Skeletal muscle satellite cell (primary cell): ENCODE measurements around the gene G6PD.
A peak's percentile ranks its signal among the peaks of the same experiment; 100 is the strongest.

Experiments
- H3K27me3 ChIP-seq: 2 replicates; pipeline ENCODE4 v1.7.0; 2013; ENCODE audit warnings: low read length; ENCODE audit not compliant: control insufficient read depth, insufficient read depth
- H3K36me3 ChIP-seq: 2 replicates; pipeline ENCODE4 v1.7.0; 2013; ENCODE audit warnings: mild to moderate bottlenecking, control low read depth, low read length; ENCODE audit not compliant: insufficient read depth
- H3K4me1 ChIP-seq: 2 replicates; pipeline ENCODE4 v1.7.0; 2013; ENCODE audit warnings: low read length; ENCODE audit not compliant: control insufficient read depth, insufficient read depth
- H3K4me2 ChIP-seq: 2 replicates; pipeline ENCODE4 v1.7.0; 2013; ENCODE audit warnings: mild to moderate bottlenecking, low read length
- H3K4me3 ChIP-seq: 2 replicates; pipeline ENCODE4 v1.7.0; 2013; ENCODE audit warnings: low read length
- H3K9ac ChIP-seq: 2 replicates; pipeline ENCODE4 v1.7.0; 2013; ENCODE audit warnings: mild to moderate bottlenecking, low read depth, low read length, moderate library complexity
- H3K9me3 ChIP-seq: replicated peaks from 2 replicates; pipeline ENCODE4 v1.7.0; 2013; ENCODE audit warnings: mild to moderate bottlenecking, control low read depth, low read length

G6PD gene

GRCh38 chrX:154490414-154491083 is 56.1 kb downstream of the G6PD start, which contains the start of gene SLC10A3:
TSS of gene SLC10A3 (minus strand) at chrX:154490629. CDS start at chrX:154488940, 1,689 bp downstream.
- Histone ChIP-seq H3K4me1 (peaks cover 14% of the 10 kb centered on the region), H3K36me3 (peaks cover 14% of the 10 kb centered on the region), H3K9me3 (no peaks in the 10 kb centered on the region), H3K4me3 (peak within 1 kb of the TSS; percentile 70), H3K9ac (peak within 1 kb of the TSS; percentile 84), H3K27me3 (no peaks in the 10 kb centered on the region), H3K4me2 (peak within 1 kb of the TSS; percentile 86)

DNA sequence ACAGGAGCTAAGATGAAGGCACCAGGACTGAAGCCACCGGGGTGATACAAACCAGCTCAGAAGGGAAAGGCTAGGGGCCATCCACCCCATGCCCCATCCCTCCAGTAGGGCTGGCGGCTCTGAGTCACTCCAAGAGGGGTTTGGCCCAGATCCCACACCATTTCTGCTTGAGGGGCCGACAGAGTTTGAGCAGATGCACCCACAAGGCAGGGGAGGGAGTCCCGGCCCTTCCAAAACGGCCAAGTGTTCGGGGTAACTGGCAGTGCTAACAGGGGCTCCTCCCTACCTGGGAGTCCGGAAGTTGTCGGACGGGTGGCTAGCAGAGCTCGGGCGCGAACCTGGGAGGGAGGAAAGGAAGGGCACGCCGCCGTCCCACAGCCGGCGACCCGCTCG is 56.6 kb downstream of the G6PD start:
- H3K9me3 ChIP-seq, result no peaks in the 10 kb centered on the region
- peak overlapping the region; percentile 84 for H3K9ac ChIP-seq
- peaks cover 19% of the 10 kb centered on the region for H3K4me1 ChIP-seq
- peak overlapping the region; percentile 70 for H3K4me3 ChIP-seq
- H3K4me2 ChIP-seq, result peak overlapping the region; percentile 86
- H3K36me3 ChIP-seq, result peaks cover 19% of the 10 kb centered on the region
- no peaks in the 10 kb centered on the region for H3K27me3 ChIP-seq

- Histone ChIP-seq H3K4me3 (peak overlapping the region; percentile 70), H3K4me2 (peak overlapping the region; percentile 86), H3K9ac (peak overlapping the region; percentile 84), H3K27me3 (no peaks in the 10 kb centered on the region), H3K9me3 (no peaks in the 10 kb centered on the region), H3K36me3 (peaks cover 23% of the 10 kb centered on the region), H3K4me1 (peaks cover 27% of the 10 kb centered on the region)
Measured at GRCh38 chrX:154489182-154489581, 57.5 kb downstream of the G6PD start.

DNA sequence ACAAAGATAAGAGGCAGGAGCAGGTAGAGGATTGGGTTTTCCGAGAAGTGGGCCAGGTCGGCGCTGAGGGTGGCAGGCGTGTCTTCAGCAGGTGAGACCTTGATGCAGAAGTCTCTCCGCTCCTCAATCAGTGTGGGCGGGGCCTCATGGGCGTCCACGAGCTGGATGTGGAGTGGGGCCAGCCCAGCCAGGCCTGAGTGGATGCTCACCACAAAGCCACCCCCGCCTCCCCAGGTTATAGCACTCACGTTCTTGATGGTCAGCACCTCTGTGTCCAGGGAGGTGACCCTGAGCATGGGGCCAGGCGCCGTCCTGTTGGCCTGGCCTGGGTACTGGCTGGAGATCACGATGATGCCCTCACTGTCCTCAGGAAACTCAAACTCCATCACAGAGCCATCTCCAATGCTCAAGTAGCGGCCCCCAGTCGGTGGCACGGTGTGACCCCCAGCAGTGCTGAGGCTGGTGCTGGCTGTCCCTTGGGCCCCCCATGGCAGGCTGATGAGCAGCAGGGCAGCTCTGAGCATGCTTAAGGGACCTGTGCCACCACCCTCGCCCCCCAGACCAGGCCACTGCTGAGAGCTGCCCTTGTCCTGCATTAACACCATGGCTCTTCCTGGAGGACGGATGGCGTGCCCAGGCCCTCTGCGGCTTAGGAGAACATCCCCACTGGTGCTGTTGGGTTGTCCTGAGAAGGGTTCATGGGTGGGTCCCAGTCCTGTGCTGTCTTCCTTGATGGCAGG is 58.1 kb downstream of the G6PD start:
- no peak overlapping the region for H3K4me3 ChIP-seq
- no peaks in the 10 kb centered on the region for H3K27me3 ChIP-seq
- no peaks in the 10 kb centered on the region for H3K9me3 ChIP-seq
- H3K4me2 ChIP-seq, result peak overlapping the region; percentile 86
- H3K4me1 ChIP-seq, result peaks cover 27% of the 10 kb centered on the region
- no peak overlapping the region for H3K9ac ChIP-seq
- H3K36me3 ChIP-seq, result peaks cover 24% of the 10 kb centered on the region

DNA sequence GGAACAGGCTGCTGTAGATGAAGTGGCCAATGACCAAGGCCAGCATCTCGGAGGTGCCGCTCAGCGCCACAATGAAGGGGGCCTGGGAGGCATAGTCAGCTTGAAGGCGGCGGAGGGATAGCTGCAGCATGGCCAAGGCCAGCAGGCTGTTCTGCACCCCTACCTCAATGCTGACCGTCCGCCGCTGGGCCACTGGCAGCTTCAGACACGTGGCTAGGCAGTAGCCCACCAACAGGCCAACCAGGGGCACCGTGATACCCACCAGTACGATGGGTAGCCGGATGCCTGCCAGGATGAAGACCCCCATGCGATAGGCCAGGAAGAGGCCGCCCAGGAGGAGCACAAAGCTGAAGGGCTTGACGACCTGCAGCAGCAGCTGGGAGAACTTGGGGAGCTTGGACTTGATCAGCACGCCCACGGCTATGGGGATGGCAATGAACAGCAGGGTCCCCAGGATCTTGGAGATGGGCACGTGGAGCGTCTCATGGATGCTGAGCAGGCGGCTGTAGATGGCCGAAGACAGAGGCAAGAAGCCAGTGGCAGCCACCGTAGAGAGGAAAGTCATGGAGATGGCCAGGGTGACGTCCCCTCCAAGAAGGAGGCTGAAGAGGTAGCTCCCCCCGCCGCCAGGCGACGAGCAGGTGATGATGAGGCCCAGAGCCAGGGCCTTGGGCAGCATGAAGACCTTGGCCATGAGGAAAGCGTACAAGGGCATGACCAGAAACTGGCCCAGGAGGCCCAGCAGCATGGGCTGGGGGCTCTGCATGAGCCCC is 58.9 kb downstream of the G6PD start:
- Histone ChIP-seq H3K9me3 (no peaks in the 10 kb centered on the region), H3K4me3 (no peak overlapping the region), H3K9ac (no peak overlapping the region), H3K27me3 (no peaks in the 10 kb centered on the region), H3K36me3 (peaks cover 26% of the 10 kb centered on the region), H3K4me1 (peaks cover 27% of the 10 kb centered on the region), H3K4me2 (no peak overlapping the region)

- peaks cover 27% of the 10 kb centered on the region for H3K4me1 ChIP-seq
- peaks cover 26% of the 10 kb centered on the region for H3K36me3 ChIP-seq
- H3K9me3 ChIP-seq, result no peaks in the 10 kb centered on the region
- H3K9ac ChIP-seq, result peak within 1 kb of the TSS; percentile 73
- H3K4me2 ChIP-seq, result peak within 1 kb of the TSS; percentile 85
- peak within 1 kb of the TSS; percentile 77 for H3K4me3 ChIP-seq
- H3K27me3 ChIP-seq, result no peaks in the 10 kb centered on the region
Measured at GRCh38 chrX:154486396-154487207, 60.0 kb downstream of the G6PD start, which contains the start of gene UBL4A. TSS of gene UBL4A (minus strand) at chrX:154486615. CDS start at chrX:154486584, 31 bp downstream.

- H3K9me3 ChIP-seq, result no peaks in the 10 kb centered on the region
- H3K36me3 ChIP-seq, result peaks cover 26% of the 10 kb centered on the region
- H3K9ac ChIP-seq, result peak overlapping the region; percentile 73
- H3K4me2 ChIP-seq, result peak overlapping the region; percentile 85
- H3K4me3 ChIP-seq, result peak overlapping the region; percentile 77
- no peaks in the 10 kb centered on the region for H3K27me3 ChIP-seq
- H3K4me1 ChIP-seq, result peaks cover 27% of the 10 kb centered on the region
Measured at GRCh38 chrX:154486052-154486395, 60.6 kb downstream of the G6PD start.

- no peaks in the 10 kb centered on the region for H3K9me3 ChIP-seq
- peak overlapping the region; percentile 85 for H3K4me2 ChIP-seq
- peaks cover 27% of the 10 kb centered on the region for H3K4me1 ChIP-seq
- peak overlapping the region; percentile 73 for H3K9ac ChIP-seq
- H3K4me3 ChIP-seq, result peak overlapping the region; percentile 77
- peaks cover 26% of the 10 kb centered on the region for H3K36me3 ChIP-seq
- no peaks in the 10 kb centered on the region for H3K27me3 ChIP-seq
Measured at GRCh38 chrX:154485150-154486051, 61.2 kb downstream of the G6PD start.

DNA sequence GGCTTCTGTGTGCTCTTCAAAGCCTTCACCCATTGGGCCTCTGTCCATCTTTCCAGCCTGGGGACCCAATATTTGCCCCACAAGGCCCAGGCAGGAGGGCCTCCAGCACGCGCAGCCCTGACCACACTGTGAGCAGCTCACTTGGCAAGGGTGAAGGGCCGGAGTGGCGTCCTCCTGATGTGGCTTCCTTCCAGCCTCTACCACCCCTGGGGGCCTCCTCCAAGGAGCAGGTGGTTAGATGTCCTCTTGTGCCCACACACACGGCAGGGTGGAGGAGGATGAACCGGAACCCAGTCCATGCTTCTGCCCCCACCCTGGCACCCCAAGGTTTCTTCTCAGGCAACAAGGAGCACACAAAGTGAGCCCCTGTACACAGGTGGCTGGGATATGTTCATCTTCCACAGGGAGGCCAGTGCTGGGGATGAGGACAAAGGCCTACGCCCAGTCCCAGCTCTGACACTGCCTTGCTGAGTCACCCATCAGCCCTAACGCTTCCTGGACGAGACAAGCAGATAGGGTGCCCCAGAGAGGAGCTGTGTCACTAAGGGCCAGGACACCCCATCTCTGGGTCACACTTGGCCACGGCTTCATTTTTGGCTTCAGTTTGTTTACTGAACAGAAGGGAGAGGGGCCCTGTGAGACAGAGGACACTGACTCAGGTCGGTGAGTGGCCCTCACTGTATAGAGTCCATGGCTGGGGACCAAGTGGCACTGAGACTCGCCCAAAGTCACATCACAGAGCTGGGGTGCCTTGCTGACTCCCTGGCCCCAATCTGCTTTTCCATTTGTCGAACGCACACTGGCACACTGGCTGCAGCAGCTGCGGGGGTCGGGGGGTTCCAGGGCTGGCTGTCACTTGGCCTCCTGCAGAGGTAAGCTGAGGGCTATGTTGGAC is 62.1 kb downstream of the G6PD start:
- Histone ChIP-seq H3K9me3 (no peaks in the 10 kb centered on the region), H3K4me1 (peaks cover 27% of the 10 kb centered on the region), H3K36me3 (peaks cover 26% of the 10 kb centered on the region), H3K9ac (no peak overlapping the region), H3K4me2 (peak overlapping the region; percentile 85), H3K27me3 (no peaks in the 10 kb centered on the region), H3K4me3 (peak overlapping the region; percentile 77)
